ENCODE results near the gene RFX2. TPM values are rescaled to one million over a fixed set of nuclear protein-coding genes. Genes with fewer than 3 reads are reported as not detected.
"Not testable (repeated sequence)": the region's sequence is repeated elsewhere in the genome, so short reads cannot be mapped to it uniquely, and the experiment has no call there.

Gene RFX2
- total RNA-seq, 1 donor, result 10.7 TPM

DNA sequence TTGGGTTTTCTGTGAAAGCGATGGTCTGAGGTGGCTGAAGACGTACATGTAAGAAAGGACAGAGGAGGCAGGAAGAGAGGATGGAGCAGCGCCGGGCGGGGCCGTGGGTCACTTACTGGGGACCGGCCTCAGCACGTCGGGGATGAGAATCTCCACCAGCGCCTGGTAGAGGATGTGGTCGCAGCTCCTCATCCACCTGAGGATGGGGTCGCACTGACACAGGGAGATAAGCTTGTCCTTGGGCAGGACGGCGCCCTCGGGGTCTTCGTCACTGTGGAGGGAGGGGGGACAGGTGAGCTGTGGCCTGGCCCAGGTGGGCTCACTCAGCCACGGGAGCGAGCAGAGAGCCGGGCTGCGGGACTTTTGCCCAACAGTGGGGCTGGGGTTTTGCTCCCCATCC, 103.4 kb downstream of the RFX2 start:
- TF ChIP-seq, protein P1, sequence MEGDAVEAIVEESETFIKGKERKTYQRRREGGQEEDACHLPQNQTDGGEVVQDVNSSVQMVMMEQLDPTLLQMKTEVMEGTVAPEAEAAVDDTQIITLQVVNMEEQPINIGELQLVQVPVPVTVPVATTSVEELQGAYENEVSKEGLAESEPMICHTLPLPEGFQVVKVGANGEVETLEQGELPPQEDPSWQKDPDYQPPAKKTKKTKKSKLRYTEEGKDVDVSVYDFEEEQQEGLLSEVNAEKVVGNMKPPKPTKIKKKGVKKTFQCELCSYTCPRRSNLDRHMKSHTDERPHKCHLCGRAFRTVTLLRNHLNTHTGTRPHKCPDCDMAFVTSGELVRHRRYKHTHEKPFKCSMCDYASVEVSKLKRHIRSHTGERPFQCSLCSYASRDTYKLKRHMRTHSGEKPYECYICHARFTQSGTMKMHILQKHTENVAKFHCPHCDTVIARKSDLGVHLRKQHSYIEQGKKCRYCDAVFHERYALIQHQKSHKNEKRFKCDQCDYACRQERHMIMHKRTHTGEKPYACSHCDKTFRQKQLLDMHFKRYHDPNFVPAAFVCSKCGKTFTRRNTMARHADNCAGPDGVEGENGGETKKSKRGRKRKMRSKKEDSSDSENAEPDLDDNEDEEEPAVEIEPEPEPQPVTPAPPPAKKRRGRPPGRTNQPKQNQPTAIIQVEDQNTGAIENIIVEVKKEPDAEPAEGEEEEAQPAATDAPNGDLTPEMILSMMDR (IDR thresholded peaks at IDR 0.05; ENCODE audit: insufficient read depth, low read length), result no peak
- DNase-seq (ENCODE audit: low read depth), result no peak
- no peak overlapping the region for H3K4me3 ChIP-seq (ENCODE audit: low read depth, low read length)

DNA sequence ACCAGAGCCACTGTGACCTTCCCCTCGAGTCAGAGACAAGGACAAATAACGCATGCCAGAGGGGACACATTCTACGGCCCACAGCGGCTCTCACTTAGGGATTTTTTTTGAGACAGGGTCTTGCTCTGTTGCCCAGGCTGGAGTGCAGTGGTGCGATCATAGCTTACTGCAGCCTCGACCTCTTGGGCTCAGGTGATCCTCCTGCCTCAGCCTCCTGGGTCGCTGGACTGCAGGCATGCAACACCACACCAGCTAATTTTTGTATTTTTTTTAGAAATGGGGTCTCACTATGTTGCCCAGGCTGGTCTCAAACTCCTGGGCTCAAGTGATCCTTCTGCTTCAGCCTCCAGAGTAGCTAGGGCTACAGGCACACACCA, 104.2 kb downstream of the RFX2 start:
- DNase-seq (ENCODE audit: low read depth); H3K4me3 ChIP-seq (ENCODE audit: low read depth, low read length): not testable (repeated sequence)

DNA sequence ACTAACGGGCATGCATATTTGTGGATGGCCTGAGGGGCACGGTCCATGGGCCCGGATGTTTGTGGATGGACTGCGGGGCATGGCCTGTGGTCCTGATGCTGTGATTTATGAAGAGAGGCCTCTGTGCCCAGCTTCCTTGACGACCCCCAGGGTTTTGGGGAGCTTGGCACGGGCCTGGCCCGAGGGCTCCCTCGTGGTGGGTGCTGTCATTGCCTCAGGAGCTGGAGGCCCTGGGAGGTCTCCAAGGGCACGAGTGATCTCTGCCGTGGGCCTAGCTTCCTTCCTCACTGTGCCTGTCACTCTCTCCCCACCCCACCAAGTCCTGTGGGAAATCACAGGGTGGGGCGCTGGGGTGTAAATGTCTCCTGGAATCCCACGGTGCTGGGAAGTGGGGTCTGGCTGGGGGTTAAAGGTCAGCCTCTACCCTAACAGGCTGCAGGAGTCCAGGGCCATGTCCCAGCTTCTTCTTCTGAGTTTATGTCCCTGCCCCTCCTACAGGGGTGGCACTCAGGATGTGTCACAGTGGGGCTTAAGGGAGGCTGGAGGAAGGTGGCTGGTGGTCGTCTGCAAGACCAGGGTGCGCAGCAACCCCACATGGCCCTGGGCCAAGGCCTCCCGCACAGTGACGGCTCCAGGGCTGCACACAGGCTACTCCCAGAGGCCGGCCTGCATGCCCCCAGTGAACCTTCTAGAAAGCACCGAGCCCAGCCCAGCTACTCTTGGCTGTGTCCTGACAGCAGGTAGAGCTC, 104.8 kb downstream of the RFX2 start:
- no peak for DNase-seq (ENCODE audit: low read depth)
- TF ChIP-seq, protein P1 (IDR thresholded peaks at IDR 0.05; ENCODE audit: insufficient read depth, low read length), result no peak

DNA sequence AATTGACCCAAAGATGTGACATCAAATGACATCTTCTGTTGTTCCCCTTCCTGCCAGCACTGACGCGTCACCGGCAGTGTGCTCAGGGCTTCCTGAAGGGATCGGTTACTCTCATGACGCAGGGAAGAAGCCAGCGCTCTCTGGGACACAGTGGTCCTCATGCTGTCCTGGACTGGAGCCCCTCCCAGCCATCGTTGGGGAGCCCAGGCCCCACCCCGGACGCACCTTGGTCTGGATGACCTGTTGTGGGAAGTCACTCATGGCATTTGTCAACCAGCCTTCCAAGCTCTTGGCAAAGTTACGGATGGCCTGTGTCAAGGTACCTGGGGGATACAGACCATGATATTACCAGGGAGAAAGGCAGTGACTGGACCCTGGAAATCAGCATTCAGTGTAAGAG, 106.3 kb downstream of the RFX2 start:
- TF ChIP-seq, protein P1 (IDR thresholded peaks at IDR 0.05; ENCODE audit: insufficient read depth, low read length), result no peak
- no peak for DNase-seq (ENCODE audit: low read depth)
- H3K4me3 ChIP-seq (ENCODE audit: low read depth, low read length), result no peak overlapping the region

More for the DNA sequence above, 104.8 kb downstream of the RFX2 start:
- H3K4me3 ChIP-seq (ENCODE audit: low read depth, low read length), result no peak overlapping the region

DNA sequence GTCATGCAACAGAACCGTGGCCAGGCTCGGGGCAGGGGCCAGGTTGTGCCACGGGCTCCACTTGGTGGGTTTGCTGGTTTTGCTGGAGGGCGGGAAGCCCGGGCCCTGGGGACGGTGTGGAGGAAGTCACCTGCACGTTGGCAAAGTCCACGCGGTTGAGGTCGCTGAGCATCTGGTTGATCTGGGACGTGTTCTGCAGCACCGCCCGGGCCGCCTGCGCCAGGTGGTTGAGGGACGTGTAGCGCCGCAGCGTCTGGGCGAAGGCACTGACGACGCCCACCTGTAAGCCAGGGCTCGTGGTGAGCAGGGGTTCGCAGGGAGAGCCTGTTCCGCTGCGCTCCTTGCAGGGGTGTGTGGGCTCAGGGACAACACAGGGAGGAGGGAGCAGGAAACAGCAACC, 107.7 kb downstream of the RFX2 start:
- H3K4me3 ChIP-seq (ENCODE audit: low read depth, low read length), result no peak overlapping the region
- TF ChIP-seq, protein P1 (IDR thresholded peaks at IDR 0.05; ENCODE audit: insufficient read depth, low read length), result no peak
- DNase-seq (ENCODE audit: low read depth), result no peak

DNA sequence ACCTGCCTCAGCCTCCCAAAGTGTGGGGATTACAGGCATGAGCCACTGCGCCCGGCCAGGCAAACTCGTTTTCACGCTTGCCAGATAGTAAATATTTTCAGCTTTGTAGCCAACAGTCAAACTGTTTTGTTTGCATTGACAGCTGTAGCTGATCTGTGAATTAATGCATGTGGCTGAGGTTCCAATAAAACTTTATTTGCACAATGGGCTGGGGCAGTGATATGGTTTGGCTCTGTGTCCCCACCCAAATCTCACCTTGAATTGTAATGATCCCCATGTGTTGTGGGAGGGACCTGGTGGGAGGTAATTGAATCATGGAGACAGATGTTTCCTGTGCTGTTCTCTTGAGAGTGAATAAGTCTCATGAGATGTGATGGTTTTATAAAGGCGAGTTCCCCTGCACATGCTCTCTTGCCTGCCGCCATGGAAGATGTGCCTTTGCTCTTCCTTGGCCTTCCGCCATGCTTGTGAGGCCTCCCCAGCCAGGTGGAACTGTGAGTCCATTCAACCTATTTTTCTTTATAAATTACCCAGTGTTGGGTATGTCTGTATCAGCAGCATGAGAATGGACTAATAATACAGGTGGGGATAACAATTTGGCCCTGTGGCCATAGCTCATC, 110.0 kb downstream of the RFX2 start:
- DNase-seq (ENCODE audit: low read depth), result no peak
- H3K4me3 ChIP-seq (ENCODE audit: low read depth, low read length), result no peak overlapping the region
- TF ChIP-seq, protein P1 (IDR thresholded peaks at IDR 0.05; ENCODE audit: insufficient read depth, low read length), result no peak

DNA sequence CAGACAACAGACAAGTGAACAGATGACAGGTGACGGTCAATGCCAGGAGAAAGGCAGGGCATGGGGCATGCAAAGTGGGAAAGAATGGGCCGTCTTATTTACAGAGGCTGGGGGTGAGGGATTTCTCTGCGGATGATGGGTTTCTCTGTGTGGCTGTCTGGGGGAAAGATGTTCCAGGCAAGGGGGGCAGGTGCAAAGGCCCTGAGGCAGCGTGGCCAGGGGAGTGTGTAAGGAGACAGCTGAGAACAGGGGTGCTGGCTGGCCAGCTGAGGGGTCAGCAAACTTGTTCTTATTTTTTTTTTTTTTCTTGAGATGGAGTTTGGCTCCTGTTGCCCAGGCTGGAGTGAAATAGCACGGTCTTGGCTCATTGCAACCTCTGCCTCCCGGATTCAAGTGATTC, 110.6 kb downstream of the RFX2 start:
- DNase-seq (ENCODE audit: low read depth), result no peak
- TF ChIP-seq, protein P1 (IDR thresholded peaks at IDR 0.05; ENCODE audit: insufficient read depth, low read length), result no peak
- H3K4me3 ChIP-seq (ENCODE audit: low read depth, low read length), result no peak overlapping the region

All from fibroblast of the aortic adventitia (primary cell).